DOHH2 (cell line): Measurements from ENCODE around the gene TWF2.

Experiments used
- EZH2phosphoT487 ChIP-seq: fragments of 200-600 bp; sonication (generic); IDR thresholded peaks from 2 replicates; pipeline ENCODE4 v1.6.1; 2017; ENCODE audit warnings: borderline replicate concordance, mild to moderate bottlenecking, antibody characterized with exemption, low read length, moderate library complexity, mixed read lengths
- TF ChIP-seq, protein P1 (sequence below): fragments of 200-600 bp; sonication (generic); IDR thresholded peaks from one replicate; pipeline ENCODE4 v1.5.1; 2014; ENCODE audit warnings: antibody characterized with exemption, mild to moderate bottlenecking, low read depth, low read length; ENCODE audit not compliant: poor library complexity, severe bottlenecking

GRCh38 chr3:52183786-52184445 is 55.0 kb downstream of the TWF2 start:
- TF ChIP-seq, protein P1, sequence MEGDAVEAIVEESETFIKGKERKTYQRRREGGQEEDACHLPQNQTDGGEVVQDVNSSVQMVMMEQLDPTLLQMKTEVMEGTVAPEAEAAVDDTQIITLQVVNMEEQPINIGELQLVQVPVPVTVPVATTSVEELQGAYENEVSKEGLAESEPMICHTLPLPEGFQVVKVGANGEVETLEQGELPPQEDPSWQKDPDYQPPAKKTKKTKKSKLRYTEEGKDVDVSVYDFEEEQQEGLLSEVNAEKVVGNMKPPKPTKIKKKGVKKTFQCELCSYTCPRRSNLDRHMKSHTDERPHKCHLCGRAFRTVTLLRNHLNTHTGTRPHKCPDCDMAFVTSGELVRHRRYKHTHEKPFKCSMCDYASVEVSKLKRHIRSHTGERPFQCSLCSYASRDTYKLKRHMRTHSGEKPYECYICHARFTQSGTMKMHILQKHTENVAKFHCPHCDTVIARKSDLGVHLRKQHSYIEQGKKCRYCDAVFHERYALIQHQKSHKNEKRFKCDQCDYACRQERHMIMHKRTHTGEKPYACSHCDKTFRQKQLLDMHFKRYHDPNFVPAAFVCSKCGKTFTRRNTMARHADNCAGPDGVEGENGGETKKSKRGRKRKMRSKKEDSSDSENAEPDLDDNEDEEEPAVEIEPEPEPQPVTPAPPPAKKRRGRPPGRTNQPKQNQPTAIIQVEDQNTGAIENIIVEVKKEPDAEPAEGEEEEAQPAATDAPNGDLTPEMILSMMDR = no peak
- TF ChIP-seq EZH2phosphoT487 = no peak
